ENCODE measurements around the gene NSUN7. TPM values are rescaled to one million over a fixed set of nuclear protein-coding genes. Genes with fewer than 3 reads are reported as not detected.

NSUN7 gene
- total RNA-seq, 2 donors from 2014 or later: 17.9 to 29.6 TPM

- Histone ChIP-seq H3K4me3 (ENCODE audit: low read length) (no peak overlapping the region), H3K27ac (ENCODE audit: low read depth, low read length) (no peak overlapping the region), H3K9ac (ENCODE audit: extremely low read depth, low read length, poor library complexity, severe bottlenecking) (no peak overlapping the region), H3K36me3 (ENCODE audit: control insufficient read depth, insufficient read depth, low read length) (no peaks in the 10 kb centered on the region), H3K4me1 (ENCODE audit: control insufficient read depth, insufficient read depth, low read length) (no peaks in the 10 kb centered on the region), H3K27me3 (ENCODE audit: control insufficient read depth, insufficient read depth, low read length, poor library complexity, severe bottlenecking) (no peaks in the 10 kb centered on the region), H3K9me3 (ENCODE audit: control insufficient read depth, low read length) (no peaks in the 10 kb centered on the region)
- peak; percentile 64 for DNase-seq
- Mint-ChIP-seq H3K4me3 (no peak overlapping the region), H3K9me3 (no peaks in the 10 kb centered on the region), H3K4me1 (peaks cover 24% of the 10 kb centered on the region), H3K36me3 (ENCODE audit: low read depth) (peaks cover 7% of the 10 kb centered on the region), H3K27ac (peak overlapping the region; percentile 42), H3K27me3 (ENCODE audit: insufficient read depth) (no peaks in the 10 kb centered on the region)
- 63% methylated on average over 1 of the region's 1 CpG; no CpG with 5 or more reads in 1 of the 2 experiments for WGBS, 2 experiments (ENCODE audit: insufficient coverage in 1 of 2, insufficient read length in 1 of 2)
- TF ChIP-seq CTCF (conservative IDR thresholded peaks at IDR 0.05): peak; percentile 61
Measured at GRCh38 chr4:40843696-40844095, 93.9 kb downstream of the NSUN7 start.

GRCh38 chr4:40844261-40844660, 94.5 kb downstream of the NSUN7 start:
- H3K4me1 Mint-ChIP-seq: peaks cover 30% of the 10 kb centered on the region
- H3K9me3 Mint-ChIP-seq: no peaks in the 10 kb centered on the region
- Histone ChIP-seq H3K9me3 (ENCODE audit: control insufficient read depth, low read length) (no peaks in the 10 kb centered on the region), H3K4me3 (ENCODE audit: low read length) (no peak overlapping the region), H3K27me3 (ENCODE audit: control insufficient read depth, insufficient read depth, low read length, poor library complexity, severe bottlenecking) (no peaks in the 10 kb centered on the region), H3K27ac (ENCODE audit: low read depth, low read length) (no peak overlapping the region), H3K4me1 (ENCODE audit: control insufficient read depth, insufficient read depth, low read length) (no peaks in the 10 kb centered on the region), H3K36me3 (ENCODE audit: control insufficient read depth, insufficient read depth, low read length) (no peaks in the 10 kb centered on the region), H3K9ac (ENCODE audit: extremely low read depth, low read length, poor library complexity, severe bottlenecking) (no peak overlapping the region)
- no peak for TF ChIP-seq CTCF (conservative IDR thresholded peaks at IDR 0.05)
- peak overlapping the region; percentile 42 for H3K27ac Mint-ChIP-seq
- DNase-seq: no peak
- no peak overlapping the region for H3K4me3 Mint-ChIP-seq
- H3K27me3 Mint-ChIP-seq (ENCODE audit: insufficient read depth): no peaks in the 10 kb centered on the region
- peaks cover 7% of the 10 kb centered on the region for H3K36me3 Mint-ChIP-seq (ENCODE audit: low read depth)
- WGBS, 2 experiments (ENCODE audit: insufficient coverage in 1 of 2, insufficient read length in 1 of 2): 93 to 97% methylated on average over 5 to 6 of the region's 6 CpGs

- H3K27me3 ChIP-seq (ENCODE audit: control insufficient read depth, insufficient read depth, low read length, poor library complexity, severe bottlenecking): no peaks in the 10 kb centered on the region
- 88 to 92% methylated on average over 6 to 10 of the region's 10 CpGs for WGBS, 2 experiments (ENCODE audit: insufficient coverage in 1 of 2, insufficient read length in 1 of 2)
- no peaks in the 10 kb centered on the region for H3K9me3 Mint-ChIP-seq
- no peak overlapping the region for H3K4me3 Mint-ChIP-seq
- H3K27me3 Mint-ChIP-seq (ENCODE audit: insufficient read depth): no peaks in the 10 kb centered on the region
- no peak for DNase-seq
- TF ChIP-seq CTCF (conservative IDR thresholded peaks at IDR 0.05): no peak
- H3K27ac Mint-ChIP-seq: no peak overlapping the region
- peaks cover 7% of the 10 kb centered on the region for H3K36me3 Mint-ChIP-seq (ENCODE audit: low read depth)
- no peak overlapping the region for H3K4me3 ChIP-seq (ENCODE audit: low read length)
- no peaks in the 10 kb centered on the region for H3K36me3 ChIP-seq (ENCODE audit: control insufficient read depth, insufficient read depth, low read length)
- no peaks in the 10 kb centered on the region for H3K9me3 ChIP-seq (ENCODE audit: control insufficient read depth, low read length)
- H3K4me1 ChIP-seq (ENCODE audit: control insufficient read depth, insufficient read depth, low read length): no peaks in the 10 kb centered on the region
- no peak overlapping the region for H3K27ac ChIP-seq (ENCODE audit: low read depth, low read length)
- H3K9ac ChIP-seq (ENCODE audit: extremely low read depth, low read length, poor library complexity, severe bottlenecking): no peak overlapping the region
- peaks cover 27% of the 10 kb centered on the region for H3K4me1 Mint-ChIP-seq
Measured at GRCh38 chr4:40845154-40845835, 95.5 kb downstream of the NSUN7 start.

Measured in endodermal cell (in vitro differentiated cells).